AG09319 (cell line): ENCODE data around the gene RASSF1.

ENCODE experiments used
- DNase-seq: peaks from one replicate; pipeline ENCODE4 v3.0.0-alpha.2; 2010; ENCODE audit warnings: low read depth; ENCODE audit errors: extremely low read depth
- CTCF ChIP-seq: IDR thresholded peaks from 2 replicates; pipeline ENCODE4 v1.5.1; 2011; ENCODE audit warnings: low read depth, mild to moderate bottlenecking, inconsistent platforms, low read length, moderate library complexity

Gene RASSF1

GRCh38 chr3:50323614-50324199 lies 16.9 kb downstream of the RASSF1 start:
- no peak for TF ChIP-seq CTCF
- DNase-seq = no peak

- no peak for DNase-seq
- TF ChIP-seq CTCF = no peak
Measured at GRCh38 chr3:50323092-50323600, 17.5 kb downstream of the RASSF1 start.

GRCh38 chr3:50322386-50323091 lies 18.1 kb downstream of the RASSF1 start, which contains the start of gene HYAL2:
TSS of gene HYAL2 (minus strand) at chr3:50322745. CDS start at chr3:50320489, 2,256 bp downstream.
- DNase-seq = no peak
- no peak for TF ChIP-seq CTCF

- DNase-seq = no peak
Measured at GRCh38 chr3:50322115-50322385, 18.6 kb downstream of the RASSF1 start.

GRCh38 chr3:50321336-50322114 lies 19.1 kb downstream of the RASSF1 start:
- TF ChIP-seq CTCF = peak; percentile 32
- DNase-seq = peak; percentile 68

More at GRCh38 chr3:50322115-50322385, 18.6 kb downstream of the RASSF1 start:
- no peak; the same call in 1 of the 2 replicates for TF ChIP-seq CTCF

- DNase-seq = no peak
- TF ChIP-seq CTCF = no peak
Measured at GRCh38 chr3:50320853-50321335, 19.7 kb downstream of the RASSF1 start.
